VCaP (cell line): ENCODE measurements around the gene RAB6A.

Source experiments
- H3K27ac ChIP-seq: fragments of 450-650 bp; 2 replicates; pipeline ENCODE4 v1.5.1; 2017
- TF ChIP-seq, protein P1 (sequence below): fragments of 450-650 bp; conservative IDR thresholded peaks from 2 replicates; pipeline ENCODE4 v1.5.1; 2017; ENCODE audit warnings: mild to moderate bottlenecking, moderate library complexity

Gene RAB6A

DNA sequence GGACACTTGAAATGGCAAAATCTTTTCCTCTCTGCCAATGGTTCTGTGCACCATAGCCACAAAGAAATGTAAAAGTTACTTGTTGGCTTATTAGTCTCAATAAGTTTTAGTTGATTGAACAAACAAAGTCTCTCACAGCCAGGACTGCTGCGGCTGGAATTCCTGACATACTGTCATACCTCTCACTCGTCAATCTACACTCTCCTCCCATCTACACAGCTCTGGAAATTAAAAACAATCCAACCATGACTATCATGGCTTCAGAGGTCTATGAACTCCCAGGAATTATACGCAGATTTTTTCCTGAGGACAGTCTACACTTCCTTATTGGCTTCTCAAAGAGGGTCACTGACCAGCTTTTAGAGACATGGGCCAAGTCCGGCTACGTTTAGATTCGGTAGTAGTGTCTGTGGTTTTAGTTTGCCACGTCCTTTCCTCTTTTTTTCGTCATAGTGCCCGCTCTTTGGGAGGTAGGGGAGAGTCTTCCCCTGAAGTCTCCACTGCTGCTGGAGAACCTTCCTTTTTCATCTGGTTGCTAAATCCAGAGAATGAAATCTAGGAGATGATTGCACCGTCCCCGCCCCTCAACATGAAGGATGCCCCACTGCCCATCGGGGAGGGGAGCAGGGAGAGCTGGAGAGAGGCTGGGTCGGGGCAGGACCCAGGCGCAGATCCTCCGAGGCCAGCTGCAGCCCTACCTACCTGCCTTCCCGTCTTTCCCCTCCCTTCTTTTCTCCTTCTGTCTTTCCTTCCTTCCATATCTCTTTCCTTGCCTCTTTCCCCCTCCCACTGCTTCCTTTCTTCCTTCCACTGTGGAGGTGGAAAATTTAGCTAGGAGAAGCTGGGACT lies 115.5 kb downstream of the RAB6A start:
- TF ChIP-seq, protein P1, sequence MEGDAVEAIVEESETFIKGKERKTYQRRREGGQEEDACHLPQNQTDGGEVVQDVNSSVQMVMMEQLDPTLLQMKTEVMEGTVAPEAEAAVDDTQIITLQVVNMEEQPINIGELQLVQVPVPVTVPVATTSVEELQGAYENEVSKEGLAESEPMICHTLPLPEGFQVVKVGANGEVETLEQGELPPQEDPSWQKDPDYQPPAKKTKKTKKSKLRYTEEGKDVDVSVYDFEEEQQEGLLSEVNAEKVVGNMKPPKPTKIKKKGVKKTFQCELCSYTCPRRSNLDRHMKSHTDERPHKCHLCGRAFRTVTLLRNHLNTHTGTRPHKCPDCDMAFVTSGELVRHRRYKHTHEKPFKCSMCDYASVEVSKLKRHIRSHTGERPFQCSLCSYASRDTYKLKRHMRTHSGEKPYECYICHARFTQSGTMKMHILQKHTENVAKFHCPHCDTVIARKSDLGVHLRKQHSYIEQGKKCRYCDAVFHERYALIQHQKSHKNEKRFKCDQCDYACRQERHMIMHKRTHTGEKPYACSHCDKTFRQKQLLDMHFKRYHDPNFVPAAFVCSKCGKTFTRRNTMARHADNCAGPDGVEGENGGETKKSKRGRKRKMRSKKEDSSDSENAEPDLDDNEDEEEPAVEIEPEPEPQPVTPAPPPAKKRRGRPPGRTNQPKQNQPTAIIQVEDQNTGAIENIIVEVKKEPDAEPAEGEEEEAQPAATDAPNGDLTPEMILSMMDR = no peak
- no peak overlapping the region for H3K27ac ChIP-seq

DNA sequence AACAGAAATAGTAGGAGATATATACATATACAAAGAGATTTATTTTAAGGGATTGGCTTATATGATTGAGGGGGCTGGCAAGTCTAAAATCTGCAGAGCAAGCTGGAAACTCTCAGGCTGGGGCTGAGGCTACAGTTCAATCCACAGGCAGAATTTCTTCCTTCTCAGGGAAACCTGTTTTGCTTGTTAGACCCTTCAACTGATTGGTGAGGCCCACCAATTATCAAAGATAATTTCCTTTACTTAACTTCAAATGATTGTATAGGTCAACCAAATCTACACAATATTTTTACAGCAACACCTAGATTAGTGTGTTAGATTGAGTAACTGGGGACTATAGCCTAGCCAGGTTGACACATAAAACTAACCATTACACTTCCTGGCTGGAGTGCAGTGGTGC lies 119.2 kb downstream of the RAB6A start:
- TF ChIP-seq, protein P1 = no peak
- H3K27ac ChIP-seq = no peak overlapping the region

DNA sequence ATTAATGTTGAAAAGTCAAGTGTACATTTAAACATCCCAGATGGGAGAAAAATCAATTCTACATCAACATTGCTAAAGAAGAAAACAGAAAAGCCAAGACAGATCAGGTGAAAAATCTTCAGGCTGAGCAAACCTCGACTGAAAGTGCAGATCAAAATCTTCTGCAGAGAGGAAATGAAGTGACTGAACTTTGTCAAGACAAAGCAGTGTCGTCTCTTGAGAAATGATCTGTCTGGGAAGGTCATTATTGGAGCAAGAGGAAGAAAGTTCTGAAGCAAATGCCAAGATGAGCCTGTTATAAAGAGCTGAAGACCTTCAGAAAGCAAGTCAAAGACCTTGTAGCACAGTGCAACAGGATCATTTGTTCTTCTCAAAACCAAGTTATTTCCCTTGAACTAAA lies 120.3 kb downstream of the RAB6A start:
- H3K27ac ChIP-seq = no peak overlapping the region
- TF ChIP-seq, protein P1 = no peak

DNA sequence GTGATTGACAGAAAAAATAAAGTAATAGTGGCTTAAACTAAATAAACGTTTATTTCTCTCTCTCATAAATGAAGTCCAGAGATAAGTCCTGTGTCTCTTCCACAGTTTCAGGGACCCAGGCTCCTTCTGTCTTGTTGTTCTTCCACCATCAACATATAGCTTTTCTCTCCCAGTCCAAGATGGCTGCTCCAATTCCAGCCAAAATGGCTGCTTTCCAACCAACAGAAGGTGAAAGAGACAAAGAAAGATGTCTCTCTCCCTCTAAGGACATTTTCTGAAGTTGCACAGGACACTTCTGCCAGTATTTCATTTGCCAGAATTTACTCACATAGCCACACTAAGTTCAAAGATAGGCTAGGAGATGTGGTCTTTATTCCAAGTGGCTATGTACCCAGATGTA lies 123.9 kb downstream of the RAB6A start:
- TF ChIP-seq, protein P1 = no peak
- H3K27ac ChIP-seq = no peak overlapping the region

DNA sequence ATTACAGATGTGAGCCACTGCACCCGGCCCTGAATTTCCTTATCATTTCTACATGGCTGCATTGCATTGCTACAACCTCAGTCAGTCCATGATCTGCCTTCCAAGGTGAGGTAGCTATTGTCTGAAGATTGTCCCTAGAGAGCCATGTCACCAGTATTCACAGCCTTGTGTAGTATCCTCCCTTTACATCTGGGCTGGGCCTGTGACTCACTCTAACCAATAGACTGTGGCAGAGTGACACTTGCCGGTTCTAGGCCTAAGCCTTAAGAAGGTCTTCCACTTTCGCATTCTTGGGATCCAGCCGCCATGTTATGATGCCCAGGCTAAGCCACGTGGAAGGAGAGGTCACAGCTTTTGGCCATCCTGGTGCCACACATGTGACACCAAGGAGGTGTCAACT lies 124.6 kb downstream of the RAB6A start:
- TF ChIP-seq, protein P1 = no peak

DNA sequence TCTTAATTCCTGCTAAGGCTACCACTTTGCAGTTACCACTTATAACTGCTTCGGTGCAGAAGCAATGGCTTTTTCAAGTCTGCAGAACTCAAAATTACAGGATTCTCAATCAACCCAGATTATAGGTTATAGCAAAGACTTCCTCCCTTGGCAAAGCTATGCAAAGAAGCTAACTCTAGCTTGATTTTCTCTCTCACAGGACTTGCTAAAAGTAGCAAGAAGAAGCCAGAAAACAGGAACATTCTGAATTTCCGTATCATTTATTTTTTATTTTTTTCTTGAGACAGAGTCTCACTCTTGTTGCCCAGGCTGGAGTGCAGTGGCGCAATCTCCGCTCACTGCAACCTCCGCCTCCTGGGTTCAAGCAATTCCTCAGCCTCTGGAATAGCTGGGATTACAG lies 125.2 kb downstream of the RAB6A start:
- TF ChIP-seq, protein P1 = no peak
- H3K27ac ChIP-seq = no peak overlapping the region

More for the DNA sequence above, 124.6 kb downstream of the RAB6A start:
- no peak overlapping the region for H3K27ac ChIP-seq

DNA sequence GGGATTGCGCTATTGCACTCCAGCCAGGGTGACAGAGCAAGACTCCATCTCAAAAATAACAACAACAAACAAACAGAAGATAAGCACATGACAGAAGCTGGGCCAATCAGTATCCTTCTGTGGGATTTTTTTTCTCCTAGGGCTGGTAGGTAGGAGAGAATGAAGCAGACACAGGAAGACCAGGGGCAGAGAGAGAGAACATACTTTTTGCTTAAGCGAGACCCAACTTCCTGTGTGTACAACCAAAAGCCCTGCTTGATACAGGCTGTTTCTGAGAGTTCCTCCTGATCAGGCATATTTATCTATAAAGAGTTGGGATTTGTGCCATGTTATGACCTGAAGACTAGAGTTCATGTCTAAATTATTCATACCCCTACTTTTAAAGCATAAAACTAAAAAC lies 126.9 kb downstream of the RAB6A start:
- TF ChIP-seq, protein P1 = no peak
- H3K27ac ChIP-seq = no peak overlapping the region
